HG02981 (cell line): Measurements from ENCODE around the gene BROX.
"Not testable (repeated sequence)": the region's sequence is repeated elsewhere in the genome, so short reads cannot be mapped to it uniquely, and the experiment has no call there.

Source experiments
- ATAC-seq: cut with Tn5 transposase; IDR thresholded peaks from one replicate; pipeline ENCODE4 v1.9.1; 2021; ENCODE audit warnings: mild to moderate bottlenecking, moderate library complexity; ENCODE audit not compliant: unreplicated experiment

Gene BROX, protein sequence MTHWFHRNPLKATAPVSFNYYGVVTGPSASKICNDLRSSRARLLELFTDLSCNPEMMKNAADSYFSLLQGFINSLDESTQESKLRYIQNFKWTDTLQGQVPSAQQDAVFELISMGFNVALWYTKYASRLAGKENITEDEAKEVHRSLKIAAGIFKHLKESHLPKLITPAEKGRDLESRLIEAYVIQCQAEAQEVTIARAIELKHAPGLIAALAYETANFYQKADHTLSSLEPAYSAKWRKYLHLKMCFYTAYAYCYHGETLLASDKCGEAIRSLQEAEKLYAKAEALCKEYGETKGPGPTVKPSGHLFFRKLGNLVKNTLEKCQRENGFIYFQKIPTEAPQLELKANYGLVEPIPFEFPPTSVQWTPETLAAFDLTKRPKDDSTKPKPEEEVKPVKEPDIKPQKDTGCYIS

DNA sequence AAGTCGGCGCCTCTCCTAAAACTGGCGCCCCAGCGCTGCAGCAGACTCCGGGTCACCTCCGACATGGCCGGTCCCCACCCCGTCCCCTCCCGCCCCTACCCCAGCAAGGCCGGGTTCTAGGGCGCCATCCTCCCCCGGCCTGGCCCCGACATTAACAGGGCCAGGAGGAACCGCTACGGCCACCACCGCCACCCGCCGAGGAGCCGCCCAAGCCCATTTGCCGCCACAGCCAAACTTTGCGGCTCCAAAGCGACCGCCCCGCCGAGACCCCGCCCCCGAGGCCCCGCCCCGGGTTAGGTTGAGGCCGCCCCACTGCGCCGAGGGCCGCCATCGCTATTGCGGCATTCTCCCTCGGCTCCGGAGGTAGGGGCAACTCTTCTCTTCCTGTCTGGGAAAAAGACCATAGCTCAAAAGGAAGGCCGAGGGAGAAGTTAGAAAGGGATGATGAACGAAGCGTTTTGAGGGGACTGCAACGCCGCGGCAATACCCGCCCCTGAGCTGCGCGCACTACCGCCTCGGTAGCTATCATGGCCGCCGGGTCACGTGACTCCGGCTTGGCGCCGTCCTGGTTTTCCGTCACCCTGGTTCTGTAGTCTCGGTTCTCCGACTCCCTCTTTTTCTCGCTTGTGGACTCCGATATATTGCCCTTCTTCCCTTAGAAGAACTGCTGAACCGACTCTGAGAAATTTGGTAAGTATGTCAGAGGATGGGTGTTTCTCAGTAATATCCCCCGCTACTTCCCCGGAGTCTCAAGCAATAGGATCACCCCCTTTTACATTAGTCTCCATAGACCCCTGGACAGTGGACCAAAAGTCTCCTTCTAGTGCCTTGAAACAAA lies at the start of gene BROX, which contains the start of gene AIDA:
TSS of gene BROX (plus strand) at position 312 of the 838 bp plus-strand sequence. CDS start 3,136 bp downstream, outside the sequence.
TSS of gene AIDA (minus strand) at position 239 of the 838 bp plus-strand sequence. CDS start at position 65, 174 bp downstream.
- ATAC-seq = peak; percentile 75

DNA sequence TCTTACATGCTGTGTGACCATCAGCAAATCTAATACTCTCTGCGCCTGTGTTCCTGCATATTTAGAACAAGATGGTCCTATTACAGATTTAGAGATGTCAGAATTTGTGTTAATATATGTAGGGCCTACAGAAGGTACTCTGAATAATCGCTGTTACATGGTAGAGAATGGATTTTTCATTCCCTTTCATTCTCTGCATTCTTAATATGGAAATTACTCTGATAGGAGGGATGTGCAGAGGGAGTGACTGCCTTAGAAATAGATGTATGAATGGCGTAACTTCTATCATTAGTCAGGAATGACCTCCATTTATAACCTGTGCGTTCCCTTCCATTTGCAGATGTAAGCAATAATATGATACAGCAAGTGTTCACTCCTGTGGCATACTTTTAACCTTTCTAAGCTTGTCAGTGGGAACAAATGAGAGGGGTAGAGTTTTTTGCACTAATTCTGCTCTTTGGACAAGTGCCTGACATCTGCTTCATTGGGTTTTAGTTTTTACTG lies 48.9 kb upstream of the BROX start:
- no peak for ATAC-seq

DNA sequence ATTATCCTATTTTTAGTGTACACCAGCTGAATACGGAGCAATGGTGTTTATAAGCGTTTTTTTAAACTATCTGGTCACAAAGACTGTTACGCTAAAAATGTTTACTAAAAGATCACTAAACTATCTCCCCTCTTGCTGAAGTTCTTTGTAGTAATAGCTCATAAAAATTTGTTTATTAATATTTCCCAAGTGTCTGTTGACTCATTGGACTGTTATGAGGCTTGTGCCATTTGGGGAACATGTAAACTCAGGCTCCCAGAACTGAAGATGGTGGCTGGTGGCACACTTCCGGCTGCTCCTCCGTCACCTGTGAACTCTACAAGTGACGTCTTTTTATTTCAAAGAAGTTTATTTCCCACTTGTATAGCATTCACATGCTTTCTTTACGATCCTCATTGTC lies 46.4 kb upstream of the BROX start:
- no peak for ATAC-seq

GRCh38 chr1:222668184-222668583 lies 44.2 kb upstream of the BROX start:
- not testable (repeated sequence) for ATAC-seq

- ATAC-seq = not testable (repeated sequence)
These were observed 43.3 kb upstream of the BROX start for GRCh38 chr1:222669107-222669506.

GRCh38 chr1:222670110-222670509 lies 42.3 kb upstream of the BROX start:
- ATAC-seq = no peak

- ATAC-seq = no peak
These were observed 32.3 kb upstream of the BROX start for GRCh38 chr1:222680080-222680479.

DNA sequence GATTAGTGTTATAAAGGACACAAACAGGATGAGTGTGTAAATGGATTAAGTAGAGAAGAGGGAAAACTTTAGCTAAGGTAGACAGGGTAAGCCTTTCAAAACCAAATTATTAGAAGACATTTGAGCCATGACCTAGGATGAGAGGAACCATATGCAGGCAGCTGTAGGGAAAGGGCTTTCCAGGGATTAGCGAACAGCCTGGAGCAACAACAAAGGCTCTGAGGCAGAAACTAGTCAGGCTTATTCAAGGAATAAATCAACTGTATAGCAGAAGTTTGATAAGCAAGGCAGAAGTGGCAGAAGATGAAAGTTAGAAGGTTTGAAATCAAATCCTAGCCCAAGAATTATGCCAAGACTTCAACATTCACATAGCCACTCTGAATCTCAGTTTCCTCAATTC lies 21.3 kb upstream of the BROX start:
- no peak for ATAC-seq

- no peak for ATAC-seq
These were observed 17.4 kb upstream of the BROX start for GRCh38 chr1:222694927-222695326.

DNA sequence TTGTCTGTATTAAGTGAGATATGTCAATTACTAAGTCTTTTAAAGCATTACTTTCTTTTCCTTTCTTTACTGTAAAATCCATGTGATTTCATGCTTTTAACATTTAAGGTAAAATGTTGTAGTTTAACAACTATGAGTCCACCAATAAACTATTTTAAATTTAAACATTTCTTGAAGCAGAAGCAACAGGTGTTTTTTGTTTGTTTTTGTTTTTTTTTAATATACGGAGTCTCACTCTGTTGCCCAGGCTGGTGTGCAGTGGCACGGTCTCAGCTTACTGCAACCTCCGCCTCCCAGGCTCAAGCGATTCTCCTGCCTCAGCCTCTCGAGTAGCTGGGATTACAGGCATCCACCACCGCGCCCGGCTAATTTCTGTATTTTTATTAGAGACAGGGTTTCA lies 15.6 kb upstream of the BROX start:
- ATAC-seq = no peak

DNA sequence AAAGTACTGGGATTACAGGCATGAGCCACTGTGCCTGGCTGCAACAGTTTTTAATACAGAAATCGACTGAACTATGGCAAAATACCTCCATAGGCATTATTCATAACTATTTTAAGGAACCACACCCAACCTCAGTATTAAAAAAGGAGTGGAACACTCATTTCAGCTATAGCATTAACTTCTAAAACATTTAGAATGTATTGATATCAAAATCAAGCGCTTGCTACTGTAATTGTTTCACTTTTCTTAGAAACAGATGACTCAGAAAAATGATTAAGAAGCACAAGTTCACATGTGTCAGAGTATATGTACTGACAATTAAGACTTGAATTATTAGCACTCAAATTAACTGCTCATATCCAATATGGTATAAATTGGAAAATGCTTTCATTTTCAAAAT lies 15.2 kb upstream of the BROX start:
- no peak for ATAC-seq

DNA sequence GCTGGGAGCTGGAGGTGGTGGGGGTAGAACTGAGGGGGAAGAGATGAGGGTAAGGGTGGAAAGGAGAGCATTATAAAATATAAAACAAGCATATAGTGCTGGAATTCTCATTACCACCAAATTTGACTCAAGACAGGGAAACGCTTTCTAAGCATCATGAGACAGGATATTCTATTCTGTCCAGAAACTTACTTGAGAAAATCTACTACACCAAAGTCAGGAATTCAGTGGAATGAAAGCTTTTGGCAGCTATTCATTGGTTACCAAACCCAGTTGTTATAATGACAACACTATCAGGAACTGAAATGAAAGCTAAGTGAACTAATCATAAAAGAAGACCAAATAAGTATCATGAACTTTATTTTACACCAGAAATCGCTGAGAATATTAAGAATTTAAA lies 14.5 kb upstream of the BROX start:
- no peak for ATAC-seq

DNA sequence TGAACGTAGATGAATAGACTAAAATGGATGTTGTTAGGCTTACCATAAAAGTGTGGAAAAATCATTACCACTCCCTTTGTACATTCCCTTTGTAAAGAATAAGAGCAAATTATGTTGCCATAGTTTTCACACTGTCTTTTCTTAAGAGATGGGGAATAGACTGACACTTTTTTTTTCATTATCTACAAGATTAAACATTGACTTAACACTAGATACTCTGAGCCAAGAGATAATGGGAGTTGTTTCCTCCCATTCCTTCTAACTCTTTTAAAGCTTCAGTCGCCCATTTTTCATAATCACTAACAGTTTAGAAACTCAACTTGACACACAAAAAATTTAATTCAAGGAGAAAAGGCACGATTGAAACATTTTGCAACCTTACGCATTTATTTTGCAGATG lies 10.2 kb upstream of the BROX start:
- no peak for ATAC-seq

- ATAC-seq = no peak
These were observed 8.1 kb upstream of the BROX start for GRCh38 chr1:222704260-222704659.

GRCh38 chr1:222706815-222707214 lies 5.5 kb upstream of the BROX start:
- no peak for ATAC-seq

DNA sequence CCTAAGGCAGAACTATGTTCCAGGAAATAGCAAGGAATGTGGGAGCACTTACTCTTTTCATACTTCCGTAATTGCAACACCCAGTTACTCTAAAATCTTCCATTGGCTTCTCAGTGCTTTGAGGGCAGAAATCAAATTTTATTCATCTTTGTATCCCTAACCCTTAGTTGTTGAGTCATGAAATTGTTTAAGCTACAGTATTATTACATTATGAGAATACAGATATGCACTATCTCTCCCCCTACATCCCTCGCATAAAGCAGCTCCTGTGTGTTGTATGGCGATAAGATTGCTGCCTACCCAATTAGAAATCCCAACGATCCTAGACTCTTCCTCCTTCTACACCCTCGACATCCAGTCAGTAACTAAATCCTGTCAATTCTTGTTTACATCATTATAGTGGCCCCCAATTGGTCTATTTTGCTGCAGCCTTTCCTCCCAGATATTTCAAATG lies 2.6 kb upstream of the BROX start:
- ATAC-seq = no peak

DNA sequence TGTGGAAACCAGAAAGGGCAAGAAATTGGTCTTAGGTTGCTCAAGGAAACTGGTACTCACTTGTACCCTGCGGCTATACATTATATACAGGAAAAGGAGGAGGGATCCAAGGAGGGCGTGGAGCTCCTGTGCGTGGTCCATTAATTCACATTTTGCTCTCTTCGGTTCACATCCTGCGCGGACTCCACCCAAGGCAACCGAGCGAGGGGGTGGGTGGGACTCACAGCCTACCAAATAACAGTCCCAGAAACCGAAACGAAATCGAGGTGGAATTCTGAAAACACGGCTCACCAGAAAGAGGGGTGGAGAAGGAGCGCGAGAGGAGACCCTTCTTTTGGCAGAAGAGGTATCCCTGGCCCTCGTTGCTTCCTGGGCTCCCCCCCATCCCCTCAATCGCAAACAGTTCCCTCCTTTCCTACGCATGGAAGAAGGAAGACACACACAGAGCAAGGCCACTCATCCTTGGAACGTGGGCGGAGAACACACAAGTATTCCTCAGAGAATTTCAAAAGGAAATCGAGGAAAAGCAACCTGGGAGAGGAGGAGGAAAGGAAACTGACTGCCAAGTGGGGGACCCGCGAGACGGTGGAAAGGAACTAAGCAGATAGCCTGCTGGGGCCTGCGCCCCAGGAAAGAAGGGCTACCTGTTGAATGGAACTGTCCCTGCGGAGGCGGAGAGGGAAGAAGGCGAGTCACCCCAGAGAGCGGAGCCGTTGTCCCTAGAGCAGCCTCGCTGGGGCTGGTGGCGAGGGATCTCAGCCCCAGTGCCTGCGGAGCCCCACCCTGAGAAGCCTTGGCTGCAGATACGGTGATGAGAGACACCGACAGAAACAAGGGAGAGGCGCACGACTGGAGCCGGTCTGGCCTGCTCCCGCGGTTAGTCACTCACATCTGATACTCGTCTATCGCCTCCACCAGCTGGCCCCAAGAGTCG lies 778 bp upstream of the BROX start:
- ATAC-seq = peak; percentile 28

- ATAC-seq = peak; percentile 68
These were observed 962 bp downstream of the BROX start for GRCh38 chr1:222713091-222713961.

GRCh38 chr1:222716393-222716792 lies 4.0 kb downstream of the BROX start:
- no peak for ATAC-seq
